Motor neuron (in vitro differentiated cells): ENCODE measurements around the gene HNRNPLL. TPM values are rescaled to one million over a fixed set of nuclear protein-coding genes. Genes with fewer than 3 reads are reported as not detected.
"Not testable (repeated sequence)": the region's sequence is repeated elsewhere in the genome, so short reads cannot be mapped to it uniquely, and the experiment has no call there.

Experiments
- ATAC-seq, 8 experiments: fragments of 200-7000 bp; cut with Tn5 transposase; replicated peaks in 6 of 8; 2 replicates each; pipeline ENCODE4 v1.8.0; 2021; ENCODE audit warnings: mild to moderate bottlenecking in 8 of 8, moderate library complexity in 8 of 8
- H3K27ac ChIP-seq, 2 donors: fragments of 250-450 bp; sonication (Bioruptor Pico); 2 replicates each; pipeline ENCODE4 v1.9.0; 2021; ENCODE audit warnings: antibody characterized with exemption in 2 of 2, mild to moderate bottlenecking in 2 of 2, moderate library complexity in 1 of 2
- H3K4me1 ChIP-seq, 2 donors: fragments of 250-450 bp; sonication (Bioruptor Pico); replicated peaks in 1 of 2; 2 replicates each; pipeline ENCODE4 v1.6.1; 2021; ENCODE audit warnings: antibody characterized with exemption in 2 of 2, mild to moderate bottlenecking in 2 of 2, moderate library complexity in 1 of 2
- H3K4me3 ChIP-seq, 5 donors: fragments of 250-450 bp; sonication (Bioruptor Pico); 2 replicates each; pipeline ENCODE4 v1.9.0; 2021; ENCODE audit warnings: antibody characterized with exemption in 5 of 5, mild to moderate bottlenecking in 5 of 5, moderate library complexity in 4 of 5
- WGBS, 10 experiments: fragments of 450-650 bp; shearing (Covaris generic); methylation state at CpG; one replicate each; pipeline ENCODE4 v1.0.0; 2022; 5-methylcytosine and 5-hydroxymethylcytosine counted together
- in situ Hi-C, 9 experiments: fragments of 400-800 bp; cut with MboI; loops; one replicate each; pipeline ENCODE4 v1.15.0; 2021; ENCODE audit warnings: low sequenced_read_pairs in 9 of 9, low pct_unique_long_range_greater_than_20kb in 2 of 9; ENCODE audit not compliant: unreplicated experiment in 9 of 9
- total RNA-seq, 8 experiments: library from RNA; unstranded; fragments of 300-600 nt; gene quantifications; 2 replicates each; pipeline versions ENCODE4 v1.2.3 to v1.2.4, GENCODE V29; 2022

The HNRNPLL gene
- total RNA-seq, 8 experiments from 2014 or later: 28.2 to 71.5 (median 46.2) TPM

DNA sequence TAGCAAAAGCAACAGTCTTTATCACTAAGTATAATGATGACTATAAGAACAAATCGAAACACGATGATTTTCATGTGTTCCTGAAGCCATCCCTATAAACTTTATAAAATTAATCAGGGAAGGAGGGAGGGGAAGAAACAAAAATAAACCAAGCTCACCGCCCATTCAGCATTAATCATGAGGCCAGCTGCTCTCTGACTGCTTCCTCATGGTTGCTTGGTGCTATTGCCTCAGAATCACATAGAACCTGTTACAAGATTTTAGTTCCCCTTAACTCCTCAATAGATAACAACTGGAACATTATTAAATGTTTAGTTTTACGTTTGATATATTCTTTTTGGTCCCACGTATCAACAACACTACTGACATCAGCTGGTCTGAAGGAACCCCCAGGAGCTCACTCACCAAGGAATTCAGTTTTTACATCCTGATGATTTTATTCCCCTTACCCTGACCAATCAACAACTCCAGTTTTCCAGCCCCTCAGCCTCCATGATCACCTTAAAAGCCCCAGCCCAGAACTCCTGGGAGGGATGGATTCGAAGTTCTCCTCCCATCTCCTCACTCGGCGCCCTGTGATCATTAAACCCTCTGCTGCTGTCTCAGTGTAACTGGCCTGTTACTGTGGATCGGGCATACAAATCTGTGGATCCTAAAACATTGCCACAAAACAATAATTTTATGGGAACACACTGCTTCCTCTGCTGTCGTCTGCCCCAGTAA, 10.6 kb upstream of the HNRNPLL start:
- H3K4me3 ChIP-seq: no peak overlapping the region
- in situ Hi-C loops: loop anchor here in 1 of 9 experiments (25.0 kb wide), 1 partner anchor 99 kb away; no protein-coding TSS in a partner anchor
- H3K27ac ChIP-seq: no peak overlapping the region
- peaks cover 8 to 13% of the 10 kb centered on the region in 2 donors for H3K4me1 ChIP-seq
- ATAC-seq: peak in 3 of 8 experiments; percentile 34 to 86 (median 38)
- WGBS, 10 experiments: 23 to 94% (median 62%) methylated on average over 2 to 10 of the region's 10 CpGs; no CpG with 5 or more reads in 1 of the 10 experiments

DNA sequence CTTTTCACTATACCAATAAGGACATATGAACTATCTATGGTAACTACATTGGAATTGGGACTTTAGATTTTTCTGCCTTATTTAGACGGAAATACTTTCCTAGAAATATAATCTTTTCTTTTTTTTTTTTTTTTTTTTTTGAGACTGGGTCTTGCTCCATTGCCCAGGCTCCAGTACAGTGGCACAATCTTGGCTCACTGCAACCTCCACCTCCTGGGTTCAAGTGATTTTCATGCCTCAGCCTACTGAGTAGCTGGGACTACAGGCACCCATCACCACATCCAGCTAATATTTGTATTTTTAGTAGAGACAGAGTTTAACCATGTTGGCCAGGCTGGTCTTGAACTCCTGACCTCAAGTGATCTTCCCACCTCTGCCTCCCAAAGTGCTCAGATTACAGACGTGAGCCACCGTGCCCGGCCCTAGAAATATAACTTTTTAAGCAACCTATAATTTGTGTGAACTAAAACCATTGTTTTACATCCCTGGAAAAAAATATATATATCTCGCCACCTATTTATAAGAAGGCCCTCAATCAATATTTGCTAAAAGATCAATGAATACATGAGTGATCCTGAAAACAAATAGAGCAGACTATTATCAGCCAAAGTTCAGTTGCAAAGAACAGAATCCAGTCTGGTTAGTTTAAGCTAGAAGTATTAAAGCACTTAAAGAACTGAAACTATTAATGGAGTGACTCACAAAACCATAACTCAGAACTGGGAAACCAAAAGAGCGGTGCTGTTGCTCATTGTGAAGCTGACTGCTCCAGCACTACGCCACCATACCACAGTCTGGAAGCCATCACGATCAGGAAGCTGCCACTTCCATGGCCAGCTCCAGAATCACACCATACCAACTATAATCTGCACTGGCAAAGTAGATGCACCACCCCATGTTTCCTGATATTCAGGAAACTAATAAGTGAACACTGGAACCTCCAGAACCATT, 8.4 kb upstream of the HNRNPLL start:
- in situ Hi-C loops: loop anchor here in 1 of 9 experiments (25.0 kb wide), 1 partner anchor 101 kb away; no protein-coding TSS in a partner anchor
- peaks cover 8 to 13% of the 10 kb centered on the region in 2 donors for H3K4me1 ChIP-seq
- H3K27ac ChIP-seq: no peak overlapping the region
- 59 to 96% (median 82%) methylated on average over 2 to 8 of the region's 8 CpGs for WGBS, 10 experiments
- no peak overlapping the region for H3K4me3 ChIP-seq
- no peak for ATAC-seq

DNA sequence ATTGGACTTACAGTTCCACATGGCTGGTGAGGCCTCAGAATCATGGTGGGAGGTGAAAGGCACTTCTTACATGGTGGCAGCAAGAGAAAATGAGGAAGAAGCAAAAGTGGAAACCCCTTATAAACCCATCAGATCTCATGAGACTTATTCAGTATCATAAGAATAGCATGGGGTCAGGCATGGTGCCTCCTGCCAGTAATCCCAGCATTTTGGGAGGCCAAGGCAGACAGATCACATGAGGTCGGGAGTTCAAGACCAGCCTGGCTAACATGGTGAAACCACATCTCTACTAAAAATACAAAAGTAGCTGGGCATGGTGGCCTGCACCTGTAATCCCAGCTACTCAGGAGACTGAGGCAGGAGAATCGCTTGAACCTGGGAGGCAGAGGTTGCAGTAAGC, 6.5 kb upstream of the HNRNPLL start:
- ATAC-seq, H3K27ac ChIP-seq, H3K4me3 ChIP-seq: not testable (repeated sequence)
- H3K4me1 ChIP-seq: peaks cover 8 to 13% of the 10 kb centered on the region in 2 donors
- 80 to 100% (median 88%) methylated on average over 1 to 2 of the region's 2 CpGs; no CpG with 5 or more reads in 4 of the 10 experiments for WGBS, 10 experiments
- in situ Hi-C loops: loop anchor here in 2 of 9 experiments (10.0 to 25.0 kb wide), 2 partner anchors 103 to 126 kb away; no protein-coding TSS in a partner anchor

DNA sequence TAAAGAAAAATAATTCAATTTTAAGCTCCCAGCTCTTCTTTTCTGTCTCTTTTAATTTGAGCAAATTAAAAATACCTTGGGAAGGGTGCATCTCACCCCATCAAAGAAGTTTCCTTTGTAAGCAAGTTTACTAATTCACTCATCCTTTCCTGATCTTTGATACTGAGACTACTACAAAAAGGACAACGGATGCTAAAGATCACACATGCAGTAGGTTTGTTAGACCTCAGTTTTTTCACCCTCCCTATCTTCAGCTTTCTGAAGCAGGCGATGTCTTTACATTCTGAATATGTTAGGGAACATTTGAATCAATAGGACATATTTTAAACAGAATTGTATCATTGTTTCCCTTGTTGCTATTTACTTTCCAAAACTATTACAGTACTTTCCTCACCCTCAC, 6.0 kb upstream of the HNRNPLL start:
- peaks cover 11 to 14% of the 10 kb centered on the region in 2 donors for H3K4me1 ChIP-seq
- in situ Hi-C loops: loop anchor here in 2 of 9 experiments (10.0 to 25.0 kb wide), 2 partner anchors 104 to 126 kb away; no protein-coding TSS in a partner anchor
- H3K27ac ChIP-seq: no peak overlapping the region
- no peak for ATAC-seq
- no peak overlapping the region for H3K4me3 ChIP-seq
- WGBS, 10 experiments: 40 to 100% (median 85%) methylated on average over 1 to 2 of the region's 2 CpGs; no CpG with 5 or more reads in 1 of the 10 experiments

DNA sequence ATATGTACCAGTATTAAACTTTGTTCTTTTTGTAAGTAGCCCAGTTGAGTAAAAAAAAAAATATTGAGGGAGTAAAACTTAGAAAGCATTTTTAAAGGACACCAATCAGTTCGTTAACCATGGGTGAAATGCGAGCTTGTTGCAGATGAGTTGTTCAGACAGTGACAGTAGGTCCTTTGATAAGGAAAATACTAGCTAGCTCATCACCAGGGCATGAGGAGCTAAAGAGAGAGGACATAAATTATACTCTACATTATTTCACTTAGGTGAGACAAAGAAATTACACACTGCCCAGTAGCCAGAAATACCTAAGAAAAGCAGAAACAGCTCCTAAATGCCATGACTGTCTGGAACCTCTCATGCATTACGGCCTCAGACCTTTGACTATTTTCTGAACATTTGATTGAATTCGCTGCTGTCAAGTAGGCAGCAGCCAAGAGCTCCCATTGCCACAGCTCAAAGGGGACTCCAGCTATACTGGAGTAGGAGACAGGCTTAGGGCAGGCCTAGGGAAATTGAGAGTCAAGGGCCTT, 2.6 kb upstream of the HNRNPLL start:
- ATAC-seq: no peak
- Histone ChIP-seq H3K4me1 (peaks cover 5 to 6% of the 10 kb centered on the region in 2 donors), H3K27ac (no peak overlapping the region), H3K4me3 (no peak overlapping the region)
- WGBS, 10 experiments: 72 to 93% (median 88%) methylated on average over 2 to 4 of the region's 4 CpGs; no CpG with 5 or more reads in 2 of the 10 experiments
- in situ Hi-C loops: loop anchor here in 2 of 9 experiments (10.0 to 25.0 kb wide), 2 partner anchors 107 to 129 kb away; no protein-coding TSS in a partner anchor

DNA sequence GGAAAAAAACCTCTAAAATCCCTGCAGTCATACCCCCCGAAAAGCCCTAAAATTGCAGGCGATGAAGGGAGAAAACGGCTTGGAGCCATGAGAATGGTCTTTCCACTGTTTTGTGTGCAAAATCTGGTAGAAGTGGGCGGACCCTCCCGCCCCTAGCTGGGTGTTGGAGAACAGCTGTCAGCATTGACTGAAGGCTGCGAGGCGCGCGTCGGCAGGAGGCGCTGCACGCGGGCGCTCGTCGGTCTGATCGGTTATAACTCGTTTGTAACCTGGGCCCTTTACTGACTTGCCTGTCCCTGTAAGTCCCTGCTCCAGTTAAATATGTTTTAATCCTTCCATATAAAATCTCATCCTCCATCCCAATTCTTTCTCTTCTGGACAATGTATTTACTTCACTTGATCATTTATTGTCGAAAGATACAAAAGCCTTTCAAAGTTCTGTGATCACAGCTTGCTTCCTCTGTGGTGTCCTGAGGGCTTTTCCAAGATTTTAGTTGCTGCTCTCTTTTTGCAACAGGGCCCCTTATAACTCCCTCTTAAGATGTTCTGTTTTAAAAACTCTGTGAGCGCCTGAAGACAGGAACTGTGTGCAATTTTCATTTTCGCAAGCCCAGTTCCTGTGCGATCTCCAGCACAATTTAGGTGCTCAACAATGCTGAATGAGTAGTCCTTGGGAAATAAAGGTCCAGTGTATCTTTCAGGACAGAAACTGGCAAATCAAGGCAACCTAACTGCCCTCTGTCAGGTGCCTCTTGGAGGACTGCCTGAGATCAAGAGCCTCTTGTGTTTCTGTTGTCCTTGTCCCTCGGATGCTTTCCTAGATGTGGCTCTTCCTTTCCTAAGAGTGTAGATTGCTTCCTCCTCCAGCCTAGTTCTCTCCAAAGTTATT, 918 bp upstream of the HNRNPLL start:
- 22 to 100% (median 64%) methylated on average over 1 to 20 of the region's 23 CpGs for WGBS, 10 experiments
- peak overlapping the region; percentile 67 to 80 (median 70) for H3K4me3 ChIP-seq
- H3K27ac ChIP-seq: peak overlapping the region; percentile 18 to 46

DNA sequence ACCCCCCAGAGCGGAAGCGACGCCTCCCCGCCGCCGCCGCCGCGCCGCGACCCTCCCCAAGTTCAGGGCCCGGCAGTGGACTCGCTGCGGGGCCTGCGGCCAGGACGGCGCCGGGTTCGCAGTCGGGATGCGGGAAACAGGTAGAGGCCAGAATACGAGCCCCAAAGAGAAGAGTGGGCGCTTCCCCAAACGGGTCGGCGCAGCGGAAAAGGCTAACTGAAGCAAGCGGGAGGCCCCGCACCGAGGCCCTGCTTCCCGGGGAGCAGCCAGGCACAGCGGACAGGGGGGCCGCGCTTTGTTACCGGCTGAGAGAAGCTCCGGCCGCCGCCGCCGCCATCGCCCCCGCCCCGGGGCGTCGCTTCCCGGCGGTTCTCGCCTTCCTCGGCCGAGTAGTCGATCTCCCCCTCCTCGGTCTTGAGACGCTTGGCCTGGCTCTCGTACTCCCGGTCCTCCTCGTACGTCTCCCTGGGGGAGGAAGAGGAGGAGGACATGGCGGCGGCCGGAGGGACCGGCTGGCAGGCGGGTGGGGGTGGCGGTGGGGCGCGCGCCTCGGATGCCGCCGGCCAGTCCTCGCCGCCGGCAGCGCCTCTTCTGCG, 494 bp downstream of the HNRNPLL start:
- in situ Hi-C loops: loop anchor here in 2 of 9 experiments (10.0 to 25.0 kb wide), 2 partner anchors 110 to 133 kb away; no protein-coding TSS in a partner anchor
- Histone ChIP-seq H3K27ac (peak overlapping the region; percentile 93 to 95), H3K4me3 (peak overlapping the region; percentile 67 to 80 (median 70)), H3K4me1 (peaks cover 19 to 27% of the 10 kb centered on the region in 2 donors)
- peak in 7 of 8 experiments; percentile 0 to 30 (median 1) for ATAC-seq
- WGBS, 10 experiments: 0% methylated on average over 1 to 8 of the region's 74 CpGs; no CpG with 5 or more reads in 7 of the 10 experiments

More for the DNA sequence above, 918 bp upstream of the HNRNPLL start:
- H3K4me1 ChIP-seq: peaks cover 9 to 16% of the 10 kb centered on the region in 2 donors
- in situ Hi-C loops: loop anchor here in 2 of 9 experiments (10.0 to 25.0 kb wide), 2 partner anchors 109 to 131 kb away; no protein-coding TSS in a partner anchor
- ATAC-seq: peak; percentile 47 to 62 (median 54)

DNA sequence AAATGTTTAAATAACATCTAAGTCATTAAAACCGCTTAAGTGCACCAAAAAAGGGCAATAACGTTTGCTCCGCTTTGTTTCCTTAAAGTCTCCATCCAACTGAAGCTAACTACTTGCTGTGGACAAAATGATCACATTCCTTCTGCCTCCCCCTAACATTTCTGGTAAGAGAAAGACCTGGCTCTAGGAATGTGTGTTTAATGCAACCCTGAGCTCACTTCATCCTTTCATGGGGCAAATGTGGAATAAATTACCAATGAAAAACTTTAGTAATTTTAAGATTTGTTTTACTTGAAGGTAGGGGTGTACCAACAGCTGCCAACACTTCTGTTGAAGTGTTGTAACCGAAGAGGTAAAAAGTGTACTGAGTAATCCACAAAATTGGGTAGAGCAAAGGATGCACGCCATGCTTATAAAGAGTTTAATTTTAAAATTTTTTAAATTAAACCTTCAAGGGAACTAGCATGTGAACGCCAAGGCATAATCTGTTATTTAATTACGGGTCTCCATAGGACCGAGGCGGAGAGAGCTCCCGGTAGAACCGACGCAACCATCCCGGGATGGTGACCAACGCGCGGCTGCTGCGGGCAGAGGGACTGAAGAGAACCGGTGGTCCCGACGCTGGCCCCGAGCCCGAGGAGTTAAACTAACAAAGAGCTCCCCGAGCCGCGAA, 1.1 kb downstream of the HNRNPLL start:
- Histone ChIP-seq H3K4me1 (peaks cover 19 to 27% of the 10 kb centered on the region in 2 donors), H3K4me3 (peak overlapping the region; percentile 67 to 80 (median 70)), H3K27ac (peak overlapping the region; percentile 93 to 95)
- in situ Hi-C loops: loop anchor here in 2 of 9 experiments (10.0 to 25.0 kb wide), 2 partner anchors 111 to 133 kb away; no protein-coding TSS in a partner anchor
- ATAC-seq: no peak
- WGBS, 10 experiments: 0 to 6% (median 0%) methylated on average over 1 to 13 of the region's 25 CpGs

DNA sequence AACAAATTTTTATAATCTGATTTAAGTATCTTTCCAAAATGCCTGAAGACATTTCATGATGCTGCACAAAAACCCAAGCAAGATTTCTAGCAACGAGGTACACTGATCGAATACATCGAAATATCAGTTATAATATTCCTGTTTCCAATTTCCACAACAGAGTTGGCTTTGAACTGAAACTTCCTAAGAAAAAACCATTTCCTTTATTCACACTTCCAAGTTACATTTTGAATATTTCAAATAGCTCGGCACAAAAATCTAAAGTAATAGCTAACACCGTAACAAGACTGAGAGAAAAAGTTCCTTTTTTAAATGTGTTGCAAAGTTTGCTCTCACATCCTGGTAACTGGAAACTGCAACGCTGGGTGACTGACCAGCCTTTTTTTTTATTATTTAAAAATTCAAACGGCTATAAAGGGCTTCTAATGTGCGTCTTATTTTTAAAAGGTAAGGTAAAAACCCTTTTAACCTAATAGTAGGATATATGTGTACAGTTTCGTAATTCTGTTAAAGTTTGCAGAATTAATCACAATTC, 1.7 kb downstream of the HNRNPLL start:
- in situ Hi-C loops: loop anchor here in 2 of 9 experiments (10.0 to 25.0 kb wide), 2 partner anchors 111 to 134 kb away; no protein-coding TSS in a partner anchor
- ATAC-seq: no peak
- Histone ChIP-seq H3K27ac (no peak overlapping the region), H3K4me1 (peaks cover 19 to 27% of the 10 kb centered on the region in 2 donors), H3K4me3 (peak overlapping the region; percentile 67 to 80 (median 70))
- WGBS, 10 experiments: 0 to 22% (median 2%) methylated on average over 4 to 9 of the region's 9 CpGs

DNA sequence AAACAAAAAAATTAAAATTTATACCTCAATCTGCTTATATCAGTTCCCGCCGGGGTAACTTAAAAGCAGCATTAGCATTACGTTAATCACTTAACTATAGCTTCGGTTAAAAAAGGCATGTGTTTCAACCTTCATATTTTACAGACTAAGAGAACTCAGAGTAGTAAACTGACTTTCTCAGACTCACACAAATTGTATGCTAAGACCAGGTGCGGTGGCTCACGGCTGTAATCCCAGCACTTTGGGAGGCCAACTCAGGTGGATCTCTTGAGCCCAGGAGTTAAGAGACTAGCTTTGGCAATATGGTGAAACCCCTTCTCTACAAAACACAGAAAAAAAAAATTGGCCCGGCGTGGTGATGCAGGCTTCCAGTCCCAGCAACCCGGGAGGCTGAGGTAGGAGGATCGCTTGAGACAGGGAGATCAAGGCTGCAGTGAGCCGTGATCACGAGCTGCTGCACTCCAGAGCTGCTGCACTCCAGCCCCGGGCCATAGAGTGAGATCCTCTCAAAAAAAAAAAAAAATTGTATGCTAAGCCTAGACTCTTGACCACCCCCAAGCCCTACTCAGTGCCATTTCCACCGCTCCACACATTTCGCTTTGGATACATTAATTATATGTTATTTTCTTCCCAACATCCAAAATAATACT, 2.4 kb downstream of the HNRNPLL start:
- no peak overlapping the region for H3K27ac ChIP-seq
- in situ Hi-C loops: loop anchor here in 2 of 9 experiments (10.0 to 25.0 kb wide), 2 partner anchors 112 to 134 kb away; no protein-coding TSS in a partner anchor
- WGBS, 10 experiments: 0 to 79% (median 15%) methylated on average over 1 to 12 of the region's 15 CpGs
- H3K4me1 ChIP-seq: peaks cover 19 to 27% of the 10 kb centered on the region in 2 donors
- peak overlapping the region; percentile 67 to 80 (median 70) for H3K4me3 ChIP-seq
- no peak for ATAC-seq
